ENCODE measurements around the gene ATCAY. TPM values are rescaled to one million over a fixed set of nuclear protein-coding genes. Genes with fewer than 3 reads are reported as not detected.
"Not testable (repeated sequence)": the region's sequence is repeated elsewhere in the genome, so short reads cannot be mapped to it uniquely, and the experiment has no call there.

Gene ATCAY
- total and polyA plus RNA-seq, 2 of the 13 experiments (the other 11 are each of a cell fraction or from before 2014, with no cell fraction given), result not detected

DNA sequence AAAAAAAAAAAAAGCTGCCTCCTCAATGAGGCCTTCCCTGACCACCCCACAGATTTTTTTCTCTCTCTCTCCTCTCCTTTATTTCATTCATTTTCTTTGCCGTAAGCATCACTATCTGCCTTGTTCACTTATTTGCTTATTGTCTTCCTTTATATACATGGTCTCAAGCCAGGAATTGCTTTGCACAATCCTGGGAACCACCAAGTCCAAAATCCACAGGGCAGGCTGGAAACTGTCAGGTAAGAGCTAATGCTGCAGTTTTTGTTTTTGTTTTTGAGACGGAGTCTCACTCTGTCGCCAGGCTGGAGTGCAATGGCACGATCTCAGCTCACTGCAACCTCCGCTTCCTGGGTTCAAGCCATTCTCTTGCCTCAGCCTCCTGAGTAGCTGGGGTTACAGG lies 14.5 kb downstream of the ATCAY start:
- H3K9ac ChIP-seq (ENCODE audit: insufficient read depth, low read depth, low read length); H2AFZ ChIP-seq (ENCODE audit: low read length); H3K27ac ChIP-seq (ENCODE audit: extremely low read length, insufficient read depth, low read length); intact Hi-C loops (cut with micrococcal nuclease; ENCODE audit: unreplicated experiment); BruUV-seq (replicated peaks); H3K9me3 ChIP-seq (ENCODE audit: low read length); H3K36me3 ChIP-seq (replicated peaks in 1 of 2; ENCODE audit: control insufficient read depth in 1 of 2, insufficient read depth in 2 of 2, low read length in 2 of 2); H3K79me2 ChIP-seq (ENCODE audit: insufficient read depth, low read length); H4K20me1 ChIP-seq (ENCODE audit: insufficient read depth, low read length); H3K27me3 ChIP-seq (ENCODE audit: control insufficient read depth in 1 of 2, insufficient read depth in 2 of 2, low read length in 2 of 2); H3K4me1 ChIP-seq (ENCODE audit: insufficient read depth, low read length); ATAC-seq; CTCF ChIA-PET (ENCODE audit: low intra/inter-chr PET ratio, low total read pairs); in situ Hi-C loops (cut with HindIII; ENCODE audit: extremely low pct_ligation_motif_present, low pct_unique_long_range_greater_than_20kb); H3K4me2 ChIP-seq (ENCODE audit: low read depth, low read length); FAIRE-seq; H3K4me3 ChIP-seq (replicated peaks in 1 of 3; ENCODE audit: insufficient read depth in 1 of 3, low read depth in 2 of 3, low read length in 3 of 3): not testable (repeated sequence)
- 4% methylated on average over 5 of the region's 5 CpGs for whole genome bisulfite sequencing (ENCODE audit: low lambda C conversion rate)
- POLR2A ChIA-PET, result interaction anchor here (1.5 kb wide), 1 partner anchor 132 kb away, joined by 4 read pairs; the partner anchor contains the start of gene MRPL54
- TF ChIP-seq CEBPB (IDR thresholded peaks at IDR 0.05; ENCODE audit: borderline replicate concordance, low read depth, low read length), result peak; percentile 58; the same call in 1 of the 2 replicates
- peak; percentile 13 for DNase-seq (ENCODE audit: low spot score)

DNA sequence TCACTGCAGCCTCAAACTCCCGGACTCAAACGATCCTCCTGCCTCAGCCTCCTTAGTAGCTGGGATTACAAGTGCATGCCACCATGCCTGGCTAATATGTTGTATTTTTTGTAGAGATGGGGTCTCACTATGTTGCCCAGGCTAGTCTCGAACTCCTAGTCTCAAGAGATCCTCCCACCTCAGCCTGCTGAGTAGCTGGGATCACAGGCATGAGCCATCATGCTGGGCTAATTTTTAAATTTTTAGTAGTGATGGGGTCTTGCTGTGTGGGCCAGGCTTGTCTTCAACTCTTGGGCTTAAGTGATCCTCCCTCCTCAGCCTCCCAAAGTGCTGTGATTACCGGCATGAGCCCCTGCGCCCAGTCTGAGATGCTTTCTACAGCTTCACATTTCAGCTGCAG lies 15.3 kb downstream of the ATCAY start:
- Histone ChIP-seq H3K4me2 (ENCODE audit: low read depth, low read length) (no peak overlapping the region), H3K9ac (ENCODE audit: insufficient read depth, low read depth, low read length) (no peak overlapping the region), H3K9me3 (ENCODE audit: low read length) (no peaks in the 10 kb centered on the region), H3K4me1 (ENCODE audit: insufficient read depth, low read length) (0 out of 2 replicates have a peak, but pooled peaks cover 7% of the 10 kb centered on the region), H4K20me1 (ENCODE audit: insufficient read depth, low read length) (no peaks in the 10 kb centered on the region), H3K79me2 (ENCODE audit: insufficient read depth, low read length) (no peaks in the 10 kb centered on the region), H3K27ac (ENCODE audit: extremely low read length, insufficient read depth, low read length) (no peak overlapping the region), H3K4me3 (replicated peaks in 1 of 3; ENCODE audit: insufficient read depth in 1 of 3, low read depth in 2 of 3, low read length in 3 of 3) (no peak overlapping the region), H2AFZ (ENCODE audit: low read length) (no peak overlapping the region), H3K27me3 (ENCODE audit: control insufficient read depth in 1 of 2, insufficient read depth in 2 of 2, low read length in 2 of 2) (peaks cover 1 to 6% of the 10 kb centered on the region in 2 experiments; a peak in 2 of 5 replicates), H3K36me3 (replicated peaks in 1 of 2; ENCODE audit: control insufficient read depth in 1 of 2, insufficient read depth in 2 of 2, low read length in 2 of 2) (no peaks in the 10 kb centered on the region)
- in situ Hi-C loops (cut with HindIII; ENCODE audit: extremely low pct_ligation_motif_present, low pct_unique_long_range_greater_than_20kb) (no loop called here), intact Hi-C loops (cut with micrococcal nuclease; ENCODE audit: unreplicated experiment) (no loop called here)
- ChIA-PET POLR2A (interaction anchor here (0.7 kb wide), 1 partner anchor 314 kb away, joined by 3 read pairs; no protein-coding TSS in a partner anchor), CTCF (ENCODE audit: low intra/inter-chr PET ratio, low total read pairs) (no interaction called here)
- no TSS peak for BruUV-seq (replicated peaks)
- TF ChIP-seq ZNF577 (CRISPR knock-in tag; IDR thresholded peaks at IDR 0.05; ENCODE audit: borderline replicate concordance, low read depth) (no peak), ZNF121 (CRISPR knock-in tag; IDR thresholded peaks at IDR 0.05) (peak; percentile 57; the same call in 1 of the 2 replicates)
- DNase-seq (ENCODE audit: low spot score), result no peak
- no peak for FAIRE-seq
- 43% methylated on average over 5 of the region's 5 CpGs for WGBS (ENCODE audit: low lambda C conversion rate)
- ATAC-seq, result no peak
